Spleen (tissue), 7 donors: Measurements from ENCODE around the gene USP5.

Experiments
- CTCF ChIP-seq, 11 experiments: fragments of 200-600 bp in 7 of 11; fragments of 450-650 bp in 4 of 11; sonication (generic) in 4 of 11; IDR thresholded peaks in 8 of 11; conservative IDR thresholded peaks in 3 of 11; 1 replicate in 7 of 11; 2 replicates in 4 of 11; pipeline versions ENCODE4 v1.4.0 to v1.8.0; 2016 to 2021; ENCODE audit warnings: antibody characterized with exemption in 11 of 11, inconsistent platforms in 4 of 11, mild to moderate bottlenecking in 1 of 11
- POLR2A ChIP-seq, 3 donors: fragments of 450-650 bp; IDR thresholded peaks; one replicate each; pipeline ENCODE4 v1.5.1; 2017; ENCODE audit warnings: antibody characterized with exemption in 3 of 3, mild to moderate bottlenecking in 1 of 3
- donor health status: DM: no; HTN: no; CAD: no; lungs with moderate emphysema.
- donor health status: DM: no; HTN: no; CAD: no.
- donor health status: DM: no; HTN: no; CAD: no.

- no peak for TF ChIP-seq POLR2A (IDR thresholded peaks at IDR 0.05)
- no peak for TF ChIP-seq CTCF (IDR thresholded peaks at IDR 0.05 in 8 of 11, conservative IDR thresholded peaks at IDR 0.05 in 3 of 11)
Observed at GRCh38 chr12:6883683-6884082, 31.7 kb downstream of the USP5 start.
